GM04504 (cell line): ENCODE data around the gene TGIF1.
"Not testable (repeated sequence)": the region's sequence is repeated elsewhere in the genome, so short reads cannot be mapped to it uniquely, and the experiment has no call there.

Experiments used
- DNase-seq: peaks from one replicate; pipeline ENCODE4 v3.0.0-alpha.2; 2012; ENCODE audit warnings: low read depth

The TGIF1 gene

DNA sequence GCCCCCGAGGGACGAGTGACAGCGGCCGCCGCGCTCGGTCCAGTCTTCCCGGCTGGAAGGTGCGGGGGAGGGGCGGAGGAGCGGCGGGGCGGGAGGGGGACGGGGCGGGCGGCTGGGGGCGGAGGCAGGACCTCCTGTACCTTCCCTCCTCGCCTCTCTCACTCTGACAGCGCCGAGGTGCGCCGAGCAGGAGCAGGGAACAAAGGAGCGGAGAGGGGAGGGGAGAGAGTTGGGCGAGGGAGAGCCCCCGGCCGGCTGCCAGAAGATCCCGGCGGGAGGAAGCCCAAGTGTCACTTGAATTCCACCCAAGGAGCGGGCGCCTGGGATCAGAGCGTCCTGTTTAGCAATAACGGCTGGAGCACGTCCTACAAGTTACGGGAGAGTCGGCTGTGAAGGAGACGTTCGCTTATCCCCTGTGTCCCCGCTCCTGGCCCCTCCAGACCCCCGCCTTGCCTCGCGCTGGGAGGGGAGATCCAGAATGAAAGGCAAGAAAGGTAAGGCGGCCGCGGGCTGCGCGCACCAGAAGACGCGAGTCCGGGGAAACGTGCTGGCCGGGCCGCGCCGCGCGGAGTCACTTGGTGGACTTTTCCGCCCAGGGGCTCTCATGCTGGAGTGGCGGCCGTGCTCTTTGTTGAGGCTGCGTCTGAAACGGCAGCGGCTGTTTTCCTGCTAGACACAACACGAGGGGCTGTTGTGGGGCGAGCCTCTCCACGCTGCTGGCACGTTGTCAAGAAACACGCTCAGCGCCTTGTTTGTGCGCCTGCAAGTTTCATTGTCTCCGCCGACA, at the start of gene TGIF1:
Gene TGIF1 (plus strand): TSS at position 161 of the 787 bp plus-strand sequence. CDS start 318 bp downstream, at position 479.
- DNase-seq: peak; percentile 66

DNA sequence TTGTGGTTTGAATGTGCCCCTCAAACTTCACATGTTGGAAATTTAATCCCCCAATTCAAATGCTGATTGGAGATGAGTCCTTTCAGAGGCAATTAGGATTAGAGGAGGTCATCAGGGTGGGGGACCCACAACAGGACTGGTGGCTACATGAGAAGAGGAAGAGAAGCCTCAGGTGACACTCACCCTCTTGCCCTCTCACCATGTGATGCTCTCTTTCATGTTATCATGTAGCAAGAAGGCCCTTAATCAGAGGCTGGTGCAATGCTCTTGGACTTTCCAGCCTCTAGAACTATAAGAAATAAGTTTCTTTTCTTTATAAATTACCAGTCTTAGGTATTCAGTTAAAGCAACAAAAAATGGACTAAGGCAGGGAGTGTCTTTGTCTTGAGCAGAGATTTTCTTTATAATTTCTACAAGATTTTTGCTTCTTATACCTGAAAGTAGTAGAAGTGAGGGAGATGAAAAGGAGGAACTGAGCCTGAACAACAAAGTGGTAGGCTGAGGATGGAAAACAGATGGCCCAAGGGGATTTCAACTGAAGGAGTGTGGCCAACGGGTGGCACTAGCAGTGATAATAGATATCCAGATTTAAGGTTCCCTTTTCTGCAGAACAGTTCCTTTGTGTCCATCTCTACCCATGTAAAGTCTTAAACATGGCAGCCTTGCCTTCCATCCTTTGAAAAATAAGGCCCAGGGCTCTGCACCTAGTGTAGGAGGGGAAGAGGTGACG, 49.2 kb upstream of the TGIF1 start:
- DNase-seq: no peak

DNA sequence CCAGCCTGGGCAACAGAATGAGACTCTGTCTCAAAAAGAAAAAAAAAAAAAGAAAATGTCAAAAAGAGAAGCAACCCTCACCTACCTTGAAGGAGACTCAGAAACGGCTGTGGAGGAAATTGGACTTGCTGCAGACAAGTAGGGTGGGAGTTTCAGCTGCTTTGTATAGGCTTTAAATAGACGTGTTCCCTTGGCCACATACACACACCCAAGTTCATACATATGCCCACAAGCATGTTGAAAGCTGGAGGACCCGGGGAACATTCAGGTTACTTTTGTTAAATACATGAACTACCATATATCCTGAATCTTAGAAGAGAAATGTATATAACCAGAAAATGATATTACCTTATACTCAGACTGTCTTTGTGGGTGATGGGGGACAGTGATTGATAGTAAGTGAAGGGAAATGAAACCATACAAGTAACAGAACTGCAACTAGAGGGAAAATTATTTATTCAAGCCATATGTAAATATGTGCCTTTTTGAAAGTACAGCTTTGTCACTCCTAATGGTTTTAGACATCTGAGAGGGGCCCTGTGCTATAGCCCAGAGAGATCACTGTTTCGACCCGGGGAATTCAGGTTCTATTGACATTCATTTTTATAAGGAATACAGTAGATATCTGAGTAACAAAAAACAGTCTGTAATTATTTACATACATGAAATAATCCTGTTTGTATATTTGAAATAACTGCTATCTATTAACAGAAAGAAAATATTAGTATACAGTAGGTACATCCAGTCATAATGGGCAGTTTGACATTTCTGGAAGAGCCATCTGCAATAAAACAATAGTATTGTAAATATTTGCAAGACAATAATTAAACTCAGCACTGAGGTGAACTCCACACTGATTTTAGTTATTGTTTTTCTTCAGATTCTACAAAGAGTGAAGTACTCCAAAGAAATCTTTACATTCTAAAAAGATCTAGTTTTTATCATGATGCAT, 48.0 kb upstream of the TGIF1 start:
- no peak for DNase-seq

DNA sequence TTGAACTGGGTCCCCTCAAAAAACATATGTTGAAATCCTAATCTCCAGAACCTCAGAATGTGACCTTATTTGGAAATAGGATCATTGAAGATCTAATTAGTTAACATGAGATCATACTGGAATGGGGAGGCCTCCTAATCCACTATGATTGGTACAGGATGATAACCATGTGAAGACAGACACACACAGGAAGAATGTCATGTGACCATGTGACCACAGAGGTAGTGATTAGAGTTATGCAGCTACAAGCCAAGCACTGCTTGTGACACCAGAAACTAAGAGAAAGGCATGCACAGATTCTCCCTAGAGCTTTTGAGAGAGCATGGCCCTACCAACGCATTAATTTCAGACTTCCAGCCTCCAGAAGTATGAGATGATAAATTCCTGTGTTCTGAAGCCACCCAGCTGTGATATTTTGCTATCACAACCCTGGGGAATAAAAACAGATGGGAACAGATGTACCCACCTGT, 47.0 kb upstream of the TGIF1 start:
- DNase-seq: no peak

DNA sequence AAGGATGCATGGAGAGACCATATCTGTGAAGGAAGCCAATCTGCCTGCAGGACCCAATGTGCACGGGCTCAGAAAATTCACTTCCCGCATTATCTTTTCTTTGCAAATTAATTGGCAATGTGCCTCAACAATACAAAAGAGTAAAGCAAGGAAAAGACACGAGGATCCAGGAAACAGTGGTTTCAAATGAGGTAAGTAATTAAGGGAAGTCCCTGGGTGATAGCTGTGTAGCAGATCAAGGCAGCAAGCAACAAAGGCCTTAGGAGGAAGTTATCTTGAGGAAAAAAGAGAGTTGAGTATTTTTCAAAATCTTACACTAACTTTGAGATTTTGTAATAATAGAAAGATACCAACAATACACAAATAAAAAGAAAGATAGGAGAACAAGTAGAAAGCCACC, 44.3 kb upstream of the TGIF1 start:
- DNase-seq: no peak

DNA sequence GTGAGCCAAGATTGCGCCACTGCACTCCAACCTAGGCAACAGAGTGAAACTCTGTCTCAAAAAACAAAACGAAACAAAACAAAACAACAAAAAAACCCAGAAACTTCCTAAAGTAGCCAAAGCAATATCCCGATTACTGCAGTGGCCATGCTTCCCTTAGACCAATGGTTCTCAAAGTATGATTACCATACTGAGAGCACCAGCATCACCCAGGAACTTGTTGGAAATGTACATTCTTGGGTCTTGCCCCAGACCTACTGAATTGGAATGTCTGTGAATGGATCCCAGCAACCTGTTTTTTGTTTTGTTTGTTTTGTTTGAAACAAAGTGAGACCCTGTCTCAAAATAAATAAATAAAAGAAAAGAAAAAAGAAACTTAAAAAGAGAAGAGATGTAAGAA, 41.9 kb upstream of the TGIF1 start:
- DNase-seq: no peak

DNA sequence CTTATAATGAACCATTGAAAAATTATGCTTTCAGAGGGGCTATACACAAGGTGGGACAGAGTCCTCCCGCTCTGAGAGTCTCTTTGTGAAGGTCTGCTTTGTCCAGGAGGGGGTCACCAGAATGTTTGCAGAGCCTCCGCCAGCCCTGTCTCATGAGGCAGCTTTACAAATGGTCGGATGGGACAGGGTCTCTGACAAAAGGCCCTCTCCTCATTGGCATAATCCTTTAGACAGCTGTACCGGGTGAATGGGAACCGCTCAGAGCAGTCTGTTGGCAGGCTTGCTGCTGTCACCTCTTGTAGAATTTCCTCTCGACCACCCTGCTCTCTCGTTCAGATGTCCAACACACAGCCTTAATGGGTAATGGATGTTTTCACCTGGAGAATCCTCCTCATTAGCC, 40.2 kb upstream of the TGIF1 start:
- DNase-seq: no peak

DNA sequence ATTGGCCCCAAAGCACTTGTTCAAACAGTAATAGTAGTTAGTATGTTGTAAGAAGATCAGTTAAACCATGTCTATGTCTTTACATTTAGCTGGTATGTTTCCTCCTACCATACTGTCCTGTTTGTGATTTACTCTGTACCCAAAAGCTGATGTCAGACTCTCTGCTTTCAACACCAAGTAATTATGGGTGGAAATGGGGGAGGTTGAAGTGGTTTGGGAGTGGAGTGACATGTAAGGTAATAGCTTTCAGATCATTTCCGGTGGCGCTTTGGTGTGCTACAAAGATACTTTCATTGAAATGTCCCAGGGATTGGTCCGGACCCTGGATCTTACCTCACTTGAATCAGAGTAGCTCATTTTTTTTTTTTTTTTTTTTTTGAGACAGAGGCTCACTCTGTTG, 39.7 kb upstream of the TGIF1 start:
- no peak for DNase-seq

DNA sequence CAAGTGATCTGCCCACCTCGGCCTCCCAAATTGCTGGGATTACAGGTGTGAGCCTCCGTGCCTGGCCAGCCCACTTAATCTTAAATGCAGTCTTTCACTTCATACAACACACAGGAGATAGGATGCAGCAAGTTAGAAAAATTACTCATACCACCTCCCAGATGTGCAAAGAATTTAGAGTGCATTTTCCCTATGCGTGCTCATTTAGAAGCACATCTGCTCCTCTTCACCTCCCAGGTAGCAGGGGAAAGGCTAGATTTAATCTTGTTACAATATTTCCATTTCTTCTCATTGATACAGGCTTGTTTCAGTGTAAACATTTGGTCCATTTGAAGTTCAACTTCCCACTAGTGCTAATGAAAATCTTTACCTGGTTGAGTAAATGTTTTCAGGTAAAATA, 39.1 kb upstream of the TGIF1 start:
- not testable (repeated sequence) for DNase-seq

DNA sequence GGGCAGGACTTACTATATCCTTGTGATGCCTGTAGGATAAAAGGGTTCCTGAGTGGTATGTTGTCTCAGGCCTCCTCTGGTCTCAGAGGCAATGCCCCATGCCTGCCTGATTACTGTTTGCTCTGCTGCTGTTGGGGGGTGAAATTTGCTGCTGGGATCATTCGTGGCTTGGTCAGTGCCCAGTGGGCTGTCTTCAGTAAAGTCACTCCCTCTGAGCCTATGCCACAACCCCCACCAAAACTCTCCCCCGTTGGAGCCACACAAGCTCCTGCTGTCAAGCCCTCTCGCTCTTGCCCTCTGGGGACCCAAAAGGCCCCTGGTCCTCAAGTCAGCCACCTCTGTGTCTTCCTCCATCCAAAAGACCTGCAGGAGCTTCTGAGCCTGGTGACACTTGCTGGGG, 38.6 kb upstream of the TGIF1 start:
- DNase-seq: no peak

DNA sequence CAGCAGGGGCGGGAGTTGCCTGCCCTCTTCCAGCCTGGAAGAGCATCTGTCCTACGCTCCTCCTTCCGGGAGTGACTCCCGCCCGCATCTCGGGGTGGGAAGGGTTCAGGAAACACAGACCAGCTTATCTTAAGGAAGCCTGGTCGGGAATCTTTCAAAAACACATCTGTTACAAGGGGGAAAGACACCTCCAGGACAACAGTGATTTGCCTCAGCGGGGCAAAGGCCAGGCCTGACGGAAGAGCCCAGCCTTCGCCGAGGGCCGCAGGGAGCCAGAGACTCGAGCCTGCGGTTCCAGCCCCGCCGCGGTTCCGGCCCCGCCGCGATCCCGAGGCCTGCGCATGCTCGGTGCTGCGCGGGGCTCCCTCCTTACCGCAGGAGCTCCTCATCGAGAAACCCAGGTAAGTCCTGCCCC, 38.1 kb upstream of the TGIF1 start:
- no peak for DNase-seq

DNA sequence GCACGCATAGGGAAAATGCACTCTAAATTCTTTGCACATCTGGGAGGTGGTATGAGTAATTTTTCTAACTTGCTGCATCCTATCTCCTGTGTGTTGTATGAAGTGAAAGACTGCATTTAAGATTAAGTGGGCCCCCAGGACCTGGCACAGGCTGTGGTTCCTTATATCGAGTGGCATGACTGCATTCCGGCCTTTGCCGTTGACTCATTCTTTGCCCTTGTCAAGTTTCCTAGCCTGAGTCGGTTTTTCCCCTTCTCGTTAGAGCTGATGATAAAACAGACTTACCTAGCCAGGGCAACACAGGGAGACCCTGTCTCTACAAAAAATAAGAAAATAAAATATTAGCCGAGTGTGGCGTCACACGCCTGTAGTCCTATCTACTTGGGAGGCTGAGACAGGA, 37.4 kb upstream of the TGIF1 start:
- not testable (repeated sequence) for DNase-seq

DNA sequence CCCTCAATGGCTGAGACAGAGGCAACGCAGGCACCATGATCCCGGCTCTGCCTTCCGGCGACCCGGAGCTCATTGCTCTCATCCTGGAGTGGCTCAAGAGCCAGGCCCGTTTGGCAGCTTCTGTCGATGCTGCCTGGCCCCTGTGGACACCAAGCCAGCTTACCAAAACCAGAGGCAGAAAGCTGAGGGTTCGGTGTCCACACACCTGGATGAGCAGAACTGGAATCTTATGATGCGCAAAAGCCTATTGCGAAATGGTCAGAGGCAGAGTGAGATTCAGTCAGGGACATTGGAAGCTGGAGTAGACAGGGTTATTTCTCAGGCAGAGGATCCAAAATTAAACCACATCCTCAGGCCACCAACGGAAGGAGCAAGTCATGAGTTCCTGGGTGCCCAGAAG, 34.9 kb upstream of the TGIF1 start:
- DNase-seq: no peak

DNA sequence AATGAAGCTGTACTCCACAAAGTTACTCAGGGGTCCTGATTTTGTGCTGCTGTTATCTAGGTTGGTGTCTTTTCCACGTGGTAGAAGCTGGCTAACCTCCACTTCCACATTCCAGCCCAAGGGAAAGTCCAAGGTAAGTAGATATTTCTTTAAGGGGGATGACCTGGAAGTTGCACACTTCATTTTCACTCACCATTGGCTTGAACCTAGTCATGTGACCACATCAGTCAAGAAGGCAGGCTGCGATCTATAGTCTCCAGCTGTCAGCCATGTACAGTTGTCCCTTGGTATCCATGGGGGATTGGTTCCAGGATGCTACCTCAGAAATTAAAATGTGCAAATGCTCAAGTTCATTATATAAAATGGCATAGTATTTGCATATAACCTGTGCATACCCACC, 31.9 kb upstream of the TGIF1 start:
- DNase-seq: no peak

DNA sequence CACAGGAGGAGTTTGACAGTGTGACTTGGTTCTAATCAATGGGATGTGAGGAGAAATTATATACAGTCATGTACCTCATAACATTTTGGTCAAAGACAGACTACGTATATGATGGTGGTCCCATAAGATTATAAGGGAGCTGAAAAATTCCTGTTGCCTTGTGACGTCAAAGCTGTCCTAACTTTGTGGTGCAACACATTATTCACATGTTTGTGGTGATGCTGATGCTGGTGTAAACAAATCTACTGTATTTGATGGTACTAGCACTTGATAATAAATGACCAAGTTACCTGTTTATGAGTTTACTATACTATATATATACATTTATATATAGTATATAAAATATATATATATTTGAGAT, 29.1 kb upstream of the TGIF1 start:
- DNase-seq: no peak

DNA sequence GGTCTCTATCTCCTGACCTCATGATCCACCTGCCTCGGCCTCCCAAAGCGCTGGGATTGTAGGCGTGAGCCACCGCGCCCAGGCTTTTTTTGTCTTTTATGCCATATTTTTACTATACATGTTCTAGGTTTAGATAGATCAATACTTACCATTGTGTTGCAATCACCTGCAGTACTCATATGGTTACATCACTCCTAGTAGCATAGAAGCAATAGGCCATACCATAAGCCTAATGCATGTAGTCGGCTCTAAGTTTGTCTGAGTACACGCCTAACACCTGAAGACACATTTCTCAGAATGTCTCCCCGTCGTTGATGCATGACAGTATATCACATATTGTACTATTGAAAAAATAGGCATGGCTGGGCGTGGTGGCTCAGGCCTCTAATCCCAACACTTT, 27.1 kb upstream of the TGIF1 start:
- no peak for DNase-seq

DNA sequence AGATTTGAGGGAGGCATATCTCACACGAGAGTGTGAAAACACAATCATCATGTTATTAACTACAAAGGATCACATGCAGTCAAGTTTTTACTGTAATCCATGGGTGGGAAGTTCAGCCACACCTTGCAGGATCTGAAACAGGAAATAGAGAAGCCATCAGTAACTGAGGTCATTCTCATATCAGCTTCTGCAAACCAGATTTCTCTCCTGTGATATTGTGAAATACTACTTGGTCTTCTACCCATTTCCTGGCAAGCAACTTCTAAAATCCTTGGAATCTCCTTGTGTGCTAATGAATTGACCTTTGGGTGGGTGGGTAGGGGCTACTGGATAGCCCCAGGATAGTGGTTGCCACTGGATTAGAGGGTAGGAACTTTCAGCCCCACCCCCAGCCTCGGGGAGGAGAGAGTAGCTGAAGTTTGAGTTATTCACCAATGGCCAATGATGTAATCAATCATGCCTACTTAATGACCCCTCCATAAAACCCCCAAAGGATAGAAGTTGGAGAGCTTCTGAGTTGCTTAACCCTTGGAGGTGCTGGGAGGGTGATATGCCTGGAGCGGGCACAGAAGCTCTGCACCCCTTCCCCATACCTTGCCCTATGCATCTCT, 25.6 kb upstream of the TGIF1 start:
- DNase-seq: no peak

DNA sequence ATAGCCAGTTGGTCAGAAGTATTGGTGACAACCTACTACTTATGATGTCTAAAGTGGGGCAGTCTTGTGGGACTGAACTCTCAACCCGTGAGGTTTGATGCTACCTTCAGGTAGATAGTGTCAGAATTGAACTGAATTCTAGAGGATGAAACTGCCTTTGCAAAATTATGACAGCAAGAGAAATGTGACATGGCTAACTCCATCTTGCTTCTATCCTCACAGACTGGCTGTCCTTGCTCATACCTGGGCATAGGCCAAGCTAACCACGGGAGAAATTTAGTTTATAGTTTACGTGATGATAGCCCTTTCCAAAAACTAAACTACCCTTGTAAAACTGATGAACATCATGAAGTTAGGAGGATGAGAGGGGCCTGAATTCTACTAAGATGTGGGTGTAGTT, 24.9 kb upstream of the TGIF1 start:
- no peak for DNase-seq

DNA sequence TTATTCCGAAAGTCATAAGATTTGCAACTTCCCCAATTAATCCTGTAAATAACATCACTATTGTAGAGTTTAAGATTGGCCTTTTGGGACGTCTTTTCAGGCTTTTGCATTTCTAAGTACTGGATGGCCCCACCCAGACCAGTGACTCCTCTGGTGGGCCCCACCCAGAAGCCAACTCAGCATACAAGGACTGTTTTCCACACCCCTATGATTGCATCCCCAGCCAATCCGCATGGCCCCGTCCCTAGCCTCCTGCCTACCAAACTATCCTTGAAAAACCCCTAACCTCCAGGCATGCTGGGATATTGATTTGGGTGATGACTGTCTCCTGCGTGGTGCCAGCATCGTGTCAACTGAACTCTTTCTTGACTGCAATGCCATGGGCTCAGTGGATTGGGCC, 24.5 kb upstream of the TGIF1 start:
- DNase-seq: no peak

DNA sequence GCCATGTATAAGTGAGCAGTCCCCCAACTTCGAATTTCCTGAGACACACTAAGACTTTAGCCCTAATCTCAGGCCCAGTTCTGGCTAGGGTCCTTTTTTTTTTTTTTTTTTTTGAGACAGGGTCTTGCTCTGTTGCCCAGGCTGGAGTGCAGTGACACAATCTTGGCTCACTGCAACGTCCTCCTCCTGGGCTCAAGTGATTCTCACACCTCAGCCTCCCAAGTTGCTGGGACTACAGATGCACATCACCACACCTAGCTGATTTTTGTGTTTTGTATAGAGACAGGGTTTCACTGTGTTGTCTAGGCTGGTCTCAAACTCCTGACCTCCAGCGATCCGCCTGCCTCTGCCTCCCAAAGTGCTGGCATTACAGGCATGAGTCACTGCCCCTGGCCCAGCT, 23.9 kb upstream of the TGIF1 start:
- no peak for DNase-seq

DNA sequence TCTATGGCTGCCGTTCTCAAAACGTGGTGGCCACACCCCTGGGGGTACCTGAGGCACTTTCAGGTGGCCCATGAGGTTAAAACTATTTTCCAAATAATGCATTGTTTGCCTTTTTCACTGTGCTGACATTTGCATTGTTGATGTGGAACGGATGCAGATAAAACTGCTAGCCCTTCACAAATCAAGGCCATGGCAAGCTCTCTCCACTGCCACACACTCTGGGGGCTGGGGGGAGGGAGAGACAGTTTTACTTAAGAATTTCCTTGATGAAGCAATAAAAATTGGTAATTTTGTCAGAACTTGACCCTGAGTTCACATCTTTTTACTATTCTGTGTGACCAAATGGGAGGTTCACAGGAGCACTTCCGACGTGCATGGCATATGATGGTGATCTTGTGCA, 22.0 kb upstream of the TGIF1 start:
- no peak for DNase-seq

DNA sequence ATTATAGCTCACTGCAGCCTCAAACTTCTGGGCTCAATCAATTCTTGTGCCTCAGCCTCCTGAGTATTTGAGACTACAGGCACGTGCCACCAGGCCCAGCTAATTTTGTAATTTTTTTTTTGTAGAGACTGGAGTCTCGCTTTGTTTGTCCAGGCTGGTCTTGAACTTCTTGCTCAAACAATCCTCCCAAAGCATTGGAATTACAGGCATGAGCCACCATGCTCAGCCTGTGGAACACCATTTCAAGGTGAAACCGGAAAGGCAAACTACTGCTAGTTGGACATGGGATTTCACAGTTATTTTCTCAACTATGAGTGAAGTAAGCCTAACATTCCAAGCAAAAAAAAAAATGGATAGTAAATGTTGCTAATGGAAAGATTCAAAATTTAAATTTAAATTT, 20.9 kb upstream of the TGIF1 start:
- DNase-seq: no peak
